ENCODE results near the gene KIFAP3.

DNA sequence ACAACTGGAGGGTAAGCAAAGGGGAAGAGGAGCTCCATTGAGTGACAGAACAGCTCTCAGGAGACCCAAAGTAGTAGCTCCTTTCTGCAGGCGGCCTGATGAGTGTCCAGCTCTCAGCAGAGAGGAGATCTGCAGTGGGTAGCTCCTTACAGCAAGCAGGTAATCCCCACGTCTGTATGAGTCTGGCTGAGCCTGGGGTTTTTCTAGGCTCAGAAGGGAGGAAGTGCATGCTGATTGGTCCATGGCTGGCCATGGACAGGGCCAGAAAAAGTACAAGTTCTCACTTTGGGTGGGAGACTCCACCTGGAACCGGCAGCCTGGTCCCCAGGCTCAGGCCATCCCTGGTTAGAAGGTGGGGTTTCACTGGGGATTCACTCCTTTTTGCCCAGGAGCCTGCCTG is 129.9 kb downstream of the KIFAP3 start:
- no peak for TF ChIP-seq POLR2A (IDR thresholded peaks at IDR 0.05; ENCODE audit: low read length)
- no peak for TF ChIP-seq GATA1 (IDR thresholded peaks at IDR 0.05; ENCODE audit: low read depth, low read length)

Measured in erythroblast (primary cell).